ENCODE data around the gene MAEL. TPM values are rescaled to one million over a fixed set of nuclear protein-coding genes. Genes with fewer than 3 reads are reported as not detected.
A peak's percentile ranks its signal among the peaks of the same experiment; 100 is the strongest.

The MAEL gene
- total and polyA plus RNA-seq, 9 donors = 0.20 to 0.46 (median 0.34) TPM; not detected in 6

DNA sequence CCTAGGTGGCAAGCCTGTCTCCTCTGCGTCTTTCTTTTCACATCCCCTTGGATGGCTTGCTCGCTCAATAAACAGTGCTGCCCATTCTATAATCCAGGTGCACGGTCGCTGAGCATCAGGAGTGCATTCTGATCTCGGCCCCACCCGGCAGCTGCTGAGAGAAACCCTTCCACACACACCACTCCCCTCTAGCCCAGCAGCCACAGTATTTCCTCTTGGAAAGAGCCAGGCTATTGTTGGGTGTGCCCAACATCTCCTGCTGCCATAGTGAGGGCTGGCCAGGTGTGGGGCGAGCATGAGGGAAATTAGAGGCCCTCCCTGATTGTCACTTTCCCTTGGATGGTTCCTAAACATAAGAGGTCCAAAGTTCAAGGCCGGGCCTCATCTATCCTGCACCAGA lies 76.4 kb downstream of the MAEL start:
- H3K4me1 ChIP-seq (ENCODE audit: insufficient read depth) = no peaks in the 10 kb centered on the region
- TF ChIP-seq EP300 (IDR thresholded peaks at IDR 0.05) (no peak), POLR2A (IDR thresholded peaks at IDR 0.05) (no peak)
- TF ChIP-seq, protein P1, sequence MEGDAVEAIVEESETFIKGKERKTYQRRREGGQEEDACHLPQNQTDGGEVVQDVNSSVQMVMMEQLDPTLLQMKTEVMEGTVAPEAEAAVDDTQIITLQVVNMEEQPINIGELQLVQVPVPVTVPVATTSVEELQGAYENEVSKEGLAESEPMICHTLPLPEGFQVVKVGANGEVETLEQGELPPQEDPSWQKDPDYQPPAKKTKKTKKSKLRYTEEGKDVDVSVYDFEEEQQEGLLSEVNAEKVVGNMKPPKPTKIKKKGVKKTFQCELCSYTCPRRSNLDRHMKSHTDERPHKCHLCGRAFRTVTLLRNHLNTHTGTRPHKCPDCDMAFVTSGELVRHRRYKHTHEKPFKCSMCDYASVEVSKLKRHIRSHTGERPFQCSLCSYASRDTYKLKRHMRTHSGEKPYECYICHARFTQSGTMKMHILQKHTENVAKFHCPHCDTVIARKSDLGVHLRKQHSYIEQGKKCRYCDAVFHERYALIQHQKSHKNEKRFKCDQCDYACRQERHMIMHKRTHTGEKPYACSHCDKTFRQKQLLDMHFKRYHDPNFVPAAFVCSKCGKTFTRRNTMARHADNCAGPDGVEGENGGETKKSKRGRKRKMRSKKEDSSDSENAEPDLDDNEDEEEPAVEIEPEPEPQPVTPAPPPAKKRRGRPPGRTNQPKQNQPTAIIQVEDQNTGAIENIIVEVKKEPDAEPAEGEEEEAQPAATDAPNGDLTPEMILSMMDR (IDR thresholded peaks at IDR 0.05) = no peak
- no peak for DNase-seq
- intact Hi-C loops (cut with DNase I) = loop anchor here (5.0 to 10.0 kb wide), 5 partner anchors 149 to 622 kb away; no protein-coding TSS in a partner anchor
- WGBS, 3 donors = 83 to 84% (median 83%) methylated on average over 8 of the region's 8 CpGs
- no peak overlapping the region for H3K4me3 ChIP-seq
- H3K9me3 ChIP-seq = no peaks in the 10 kb centered on the region
- H3K36me3 ChIP-seq = no peaks in the 10 kb centered on the region
- no peak overlapping the region for H3K27ac ChIP-seq
- H3K27me3 ChIP-seq = no peaks in the 10 kb centered on the region

DNA sequence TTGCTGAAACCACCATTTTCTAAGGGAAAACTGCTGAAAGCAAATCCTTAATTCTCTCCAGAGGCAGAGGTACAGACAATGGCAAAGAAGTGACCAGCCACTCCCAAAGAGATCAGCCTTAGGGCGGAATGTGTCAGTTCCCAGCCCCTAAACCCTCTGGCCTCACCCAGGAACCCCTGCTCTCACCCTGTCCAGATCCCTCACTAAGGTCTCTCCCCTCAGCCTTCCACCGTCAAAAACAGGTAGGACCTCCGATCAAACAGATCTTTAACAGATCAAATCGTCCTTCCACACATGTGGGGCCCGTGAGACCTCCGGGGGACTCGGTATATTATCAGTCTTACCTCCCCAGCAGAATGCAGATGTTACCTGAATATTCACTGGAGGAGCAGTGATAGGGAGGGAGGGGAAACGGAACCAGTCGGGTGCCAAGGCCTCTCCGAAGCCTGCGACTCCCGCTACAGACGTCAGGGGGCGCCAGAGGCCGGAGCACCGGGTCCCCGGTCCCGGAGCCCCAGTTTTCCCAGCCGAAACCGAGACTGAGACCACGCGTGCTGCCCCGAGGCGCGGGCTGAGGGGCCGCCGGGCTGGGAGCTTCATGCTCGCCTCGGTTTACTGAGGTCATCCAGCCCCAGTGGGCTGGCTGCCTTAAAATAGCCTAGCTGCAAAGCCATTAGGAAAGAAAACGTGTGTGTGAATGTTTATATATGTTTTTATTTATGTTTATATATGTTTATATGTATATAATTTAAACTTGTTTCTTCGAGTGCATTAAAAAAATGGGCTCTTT lies 77.4 kb downstream of the MAEL start:
- Histone ChIP-seq H3K27ac (no peak overlapping the region), H3K9me3 (no peaks in the 10 kb centered on the region), H3K4me1 (ENCODE audit: insufficient read depth) (no peaks in the 10 kb centered on the region), H3K4me3 (no peak overlapping the region), H3K36me3 (no peaks in the 10 kb centered on the region), H3K27me3 (no peaks in the 10 kb centered on the region)
- peak; percentile 45 to 84 (median 75) for DNase-seq
- WGBS, 3 donors = 4 to 5% (median 5%) methylated on average over 31 of the region's 31 CpGs
- no peak for TF ChIP-seq POLR2A (IDR thresholded peaks at IDR 0.05)
- TF ChIP-seq, protein P1 (IDR thresholded peaks at IDR 0.05) = peak; percentile 72 to 78 (median 76)
- intact Hi-C loops (cut with DNase I) = loop anchor here (5.0 to 10.0 kb wide), 5 partner anchors 148 to 621 kb away; no protein-coding TSS in a partner anchor

GRCh38 chr1:167067904-167068303 lies 78.8 kb downstream of the MAEL start:
- 72 to 79% (median 77%) methylated on average over 3 of the region's 3 CpGs for WGBS, 3 donors
- Histone ChIP-seq H3K4me3 (no peak overlapping the region), H3K9me3 (no peaks in the 10 kb centered on the region), H3K36me3 (no peaks in the 10 kb centered on the region), H3K27me3 (no peaks in the 10 kb centered on the region), H3K4me1 (ENCODE audit: insufficient read depth) (no peaks in the 10 kb centered on the region), H3K27ac (no peak overlapping the region)
- intact Hi-C loops (cut with DNase I) = loop anchor here (5.0 to 10.0 kb wide), 5 partner anchors 147 to 619 kb away; no protein-coding TSS in a partner anchor
- no peak for DNase-seq
- no peak for TF ChIP-seq POLR2A (IDR thresholded peaks at IDR 0.05)

DNA sequence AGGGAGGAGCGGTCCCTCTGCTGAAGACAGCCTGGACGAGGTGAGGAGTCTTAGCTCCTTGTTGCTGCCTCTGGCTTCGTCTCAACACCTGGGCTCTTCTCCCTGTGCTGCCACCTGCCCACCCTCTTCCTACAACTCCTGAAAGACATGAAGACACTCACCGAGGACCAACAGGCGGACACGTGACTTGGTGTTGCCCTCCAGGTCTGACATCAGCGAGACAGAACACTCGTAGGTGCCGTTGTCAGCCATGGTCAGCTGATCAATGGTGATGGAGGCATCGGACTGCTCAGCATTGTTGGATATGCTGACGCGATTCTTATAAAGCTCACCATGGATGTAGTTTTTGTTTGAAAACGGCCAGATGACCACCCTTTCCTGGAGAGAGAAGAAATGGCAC lies 79.7 kb downstream of the MAEL start:
- DNase-seq = no peak
- H3K9me3 ChIP-seq = no peaks in the 10 kb centered on the region
- no peaks in the 10 kb centered on the region for H3K27me3 ChIP-seq
- no peak overlapping the region for H3K4me3 ChIP-seq
- TF ChIP-seq EP300 (IDR thresholded peaks at IDR 0.05) (no peak), POLR2A (IDR thresholded peaks at IDR 0.05) (no peak)
- TF ChIP-seq, protein P1 (IDR thresholded peaks at IDR 0.05) = no peak
- H3K4me1 ChIP-seq (ENCODE audit: insufficient read depth) = no peaks in the 10 kb centered on the region
- no peak overlapping the region for H3K27ac ChIP-seq
- intact Hi-C loops (cut with DNase I) = loop anchor here (5.0 to 10.0 kb wide), 5 partner anchors 146 to 619 kb away; no protein-coding TSS in a partner anchor
- WGBS, 3 donors = 88 to 91% (median 91%) methylated on average over 13 of the region's 13 CpGs
- no peaks in the 10 kb centered on the region for H3K36me3 ChIP-seq

DNA sequence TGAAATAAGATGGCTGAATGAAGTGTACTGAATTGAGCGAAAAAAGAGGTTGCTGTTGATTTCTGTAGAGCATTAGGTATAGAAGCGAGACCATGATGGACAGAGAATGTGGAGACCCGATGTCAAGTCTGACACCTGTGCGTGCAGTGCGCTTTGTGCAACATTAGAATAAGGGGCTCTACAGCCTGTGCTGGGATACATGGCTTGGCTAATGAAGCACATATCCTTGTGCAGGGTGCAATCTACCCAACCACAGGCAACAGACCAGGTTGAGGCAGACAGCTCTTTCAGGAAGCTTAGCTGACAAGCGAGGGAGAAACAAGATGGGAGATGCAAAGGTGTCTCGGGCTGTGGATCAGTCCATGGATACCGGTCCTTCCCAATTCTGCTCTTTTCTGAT lies 82.2 kb downstream of the MAEL start:
- no peak for DNase-seq
- Histone ChIP-seq H3K9me3 (no peaks in the 10 kb centered on the region), H3K27me3 (no peaks in the 10 kb centered on the region), H3K4me1 (ENCODE audit: insufficient read depth) (no peaks in the 10 kb centered on the region), H3K27ac (no peak overlapping the region), H3K36me3 (no peaks in the 10 kb centered on the region), H3K4me3 (no peak overlapping the region)
- TF ChIP-seq, protein P1 (IDR thresholded peaks at IDR 0.05) = no peak
- TF ChIP-seq EP300 (IDR thresholded peaks at IDR 0.05) (no peak), POLR2A (IDR thresholded peaks at IDR 0.05) (no peak)
- intact Hi-C loops (cut with DNase I) = no loop called here
- 93 to 95% (median 94%) methylated on average over 8 of the region's 8 CpGs for WGBS, 3 donors
